B cell (primary cell): ENCODE measurements around the gene ASB7.
"Not testable (repeated sequence)": the region's sequence is repeated elsewhere in the genome, so short reads cannot be mapped to it uniquely, and the experiment has no call there.

Source experiments
- EZH2 ChIP-seq: IDR thresholded peaks from 2 replicates; pipeline ENCODE4 v1.6.1; 2012; ENCODE audit warnings: borderline replicate concordance, low read depth, mild to moderate bottlenecking, moderate library complexity, low read length; ENCODE audit not compliant: insufficient read depth, poor library complexity, severe bottlenecking
- TF ChIP-seq, protein P1 (sequence below): fragments of 200-600 bp; IDR thresholded peaks from one replicate; pipeline ENCODE4 v1.8.0; 2022; ENCODE audit warnings: antibody characterized with exemption, mild to moderate bottlenecking

DNA sequence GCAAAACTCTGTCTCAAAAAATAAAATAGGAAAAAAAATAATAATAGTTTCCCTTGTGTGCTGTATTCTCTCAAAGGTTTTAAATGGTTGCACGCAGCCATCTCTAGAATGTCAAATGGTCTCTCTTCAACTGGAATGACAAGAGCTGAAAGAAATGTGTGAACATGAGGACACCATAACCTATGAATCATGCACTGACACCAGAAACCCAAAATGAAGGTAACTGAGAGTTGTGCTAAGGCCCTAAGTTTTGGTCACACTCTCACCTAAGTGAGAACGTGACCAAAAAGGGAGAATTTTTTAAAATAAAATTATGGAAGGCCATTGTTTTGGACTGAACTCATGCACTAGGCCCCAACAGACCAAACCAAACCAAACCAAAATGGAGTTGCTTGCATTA lies 11.2 kb upstream of the ASB7 start:
- TF ChIP-seq, protein P1, sequence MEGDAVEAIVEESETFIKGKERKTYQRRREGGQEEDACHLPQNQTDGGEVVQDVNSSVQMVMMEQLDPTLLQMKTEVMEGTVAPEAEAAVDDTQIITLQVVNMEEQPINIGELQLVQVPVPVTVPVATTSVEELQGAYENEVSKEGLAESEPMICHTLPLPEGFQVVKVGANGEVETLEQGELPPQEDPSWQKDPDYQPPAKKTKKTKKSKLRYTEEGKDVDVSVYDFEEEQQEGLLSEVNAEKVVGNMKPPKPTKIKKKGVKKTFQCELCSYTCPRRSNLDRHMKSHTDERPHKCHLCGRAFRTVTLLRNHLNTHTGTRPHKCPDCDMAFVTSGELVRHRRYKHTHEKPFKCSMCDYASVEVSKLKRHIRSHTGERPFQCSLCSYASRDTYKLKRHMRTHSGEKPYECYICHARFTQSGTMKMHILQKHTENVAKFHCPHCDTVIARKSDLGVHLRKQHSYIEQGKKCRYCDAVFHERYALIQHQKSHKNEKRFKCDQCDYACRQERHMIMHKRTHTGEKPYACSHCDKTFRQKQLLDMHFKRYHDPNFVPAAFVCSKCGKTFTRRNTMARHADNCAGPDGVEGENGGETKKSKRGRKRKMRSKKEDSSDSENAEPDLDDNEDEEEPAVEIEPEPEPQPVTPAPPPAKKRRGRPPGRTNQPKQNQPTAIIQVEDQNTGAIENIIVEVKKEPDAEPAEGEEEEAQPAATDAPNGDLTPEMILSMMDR: not testable (repeated sequence)
- not testable (repeated sequence) for TF ChIP-seq EZH2
